Activated CD8-positive, alpha-beta memory T cell treated with anti-CD3 and anti-CD28 coated beads for 36 hours (primary cell): ENCODE measurements around the gene PIP5K1C. TPM values are rescaled to one million over a fixed set of nuclear protein-coding genes. Genes with fewer than 3 reads are reported as not detected.

Experiments used
- CTCF ChIA-PET: fragments of 350-600 bp; sonication (Branson Sonifier 250); formaldehyde crosslinking; loops from one replicate; lab custom pipeline; 2021; ENCODE audit warnings: antibody characterized with exemption; lab: Charles Lee
- POLR2A ChIA-PET: fragments of 350-600 bp; sonication (Branson Sonifier 250); formaldehyde crosslinking; loops from one replicate; lab custom pipeline; 2021; ENCODE audit warnings: antibody characterized with exemption; lab: Charles Lee
- total RNA-seq, 2 experiments: library from RNA; stranded (reverse); gene quantifications; one replicate each; pipeline ENCODE4 v1.2.3, GENCODE V29; 2021

PIP5K1C gene, protein sequence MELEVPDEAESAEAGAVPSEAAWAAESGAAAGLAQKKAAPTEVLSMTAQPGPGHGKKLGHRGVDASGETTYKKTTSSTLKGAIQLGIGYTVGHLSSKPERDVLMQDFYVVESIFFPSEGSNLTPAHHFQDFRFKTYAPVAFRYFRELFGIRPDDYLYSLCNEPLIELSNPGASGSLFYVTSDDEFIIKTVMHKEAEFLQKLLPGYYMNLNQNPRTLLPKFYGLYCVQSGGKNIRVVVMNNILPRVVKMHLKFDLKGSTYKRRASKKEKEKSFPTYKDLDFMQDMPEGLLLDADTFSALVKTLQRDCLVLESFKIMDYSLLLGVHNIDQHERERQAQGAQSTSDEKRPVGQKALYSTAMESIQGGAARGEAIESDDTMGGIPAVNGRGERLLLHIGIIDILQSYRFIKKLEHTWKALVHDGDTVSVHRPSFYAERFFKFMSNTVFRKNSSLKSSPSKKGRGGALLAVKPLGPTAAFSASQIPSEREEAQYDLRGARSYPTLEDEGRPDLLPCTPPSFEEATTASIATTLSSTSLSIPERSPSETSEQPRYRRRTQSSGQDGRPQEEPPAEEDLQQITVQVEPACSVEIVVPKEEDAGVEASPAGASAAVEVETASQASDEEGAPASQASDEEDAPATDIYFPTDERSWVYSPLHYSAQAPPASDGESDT
- 10 to 100 TPM; 29.6 to 30.3 TPM for total RNA-seq

DNA sequence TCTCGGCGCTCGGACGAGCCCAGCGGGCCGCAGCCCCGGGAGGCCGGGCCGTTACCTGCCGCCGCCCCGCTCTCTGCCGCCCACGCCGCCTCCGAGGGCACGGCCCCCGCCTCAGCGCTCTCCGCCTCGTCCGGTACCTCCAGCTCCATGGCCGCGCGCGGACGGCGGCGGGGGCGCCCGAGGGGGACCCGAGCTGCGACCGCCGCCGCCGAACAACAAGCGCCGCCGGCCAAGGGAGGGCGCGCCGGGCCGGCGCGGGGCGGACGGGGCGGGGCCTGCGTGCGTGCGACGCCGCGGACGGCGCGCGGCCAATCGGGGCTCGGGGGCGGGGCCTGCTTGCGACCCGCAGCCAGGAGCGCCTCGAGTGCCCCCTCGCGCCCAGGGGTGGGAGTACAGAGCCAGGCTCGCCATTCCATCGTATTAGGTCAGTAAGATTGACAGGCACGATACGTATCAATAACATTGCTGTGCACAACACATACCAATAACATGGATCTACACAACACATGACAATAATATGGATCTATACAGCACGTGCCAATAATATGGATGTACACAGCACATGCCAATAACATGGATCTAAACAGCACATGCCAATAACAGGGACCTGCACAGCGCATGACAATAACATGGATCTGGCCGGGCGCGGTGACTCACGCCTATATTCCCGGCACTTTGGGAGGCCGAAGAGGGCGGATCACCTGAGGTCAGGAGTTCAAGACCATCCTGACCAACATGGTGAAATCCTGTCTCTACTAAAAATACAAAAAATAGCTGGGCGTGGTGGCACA is at the start of gene PIP5K1C:
PIP5K1C (minus strand) TSS at position 227 of the 791 bp plus-strand sequence; CDS start at position 149, 78 bp downstream.
- POLR2A ChIA-PET: interaction anchor here (1.0 kb wide), 1 partner anchor 12 kb away, joined by 3 read pairs; no protein-coding TSS in a partner anchor
- CTCF ChIA-PET: interaction anchor here (0.6 to 2.9 kb wide), 5 partner anchors 10 to 146 kb away, joined by 4 to 24 read pairs (median 6); no protein-coding TSS in a partner anchor

GRCh38 chr19:3748965-3749364 is 48.7 kb upstream of the PIP5K1C start:
- ChIA-PET POLR2A (no interaction called here), CTCF (interaction anchor here (0.7 to 1.5 kb wide), 3 partner anchors 9 to 73 kb away, joined by 3 read pairs; no protein-coding TSS in a partner anchor)

DNA sequence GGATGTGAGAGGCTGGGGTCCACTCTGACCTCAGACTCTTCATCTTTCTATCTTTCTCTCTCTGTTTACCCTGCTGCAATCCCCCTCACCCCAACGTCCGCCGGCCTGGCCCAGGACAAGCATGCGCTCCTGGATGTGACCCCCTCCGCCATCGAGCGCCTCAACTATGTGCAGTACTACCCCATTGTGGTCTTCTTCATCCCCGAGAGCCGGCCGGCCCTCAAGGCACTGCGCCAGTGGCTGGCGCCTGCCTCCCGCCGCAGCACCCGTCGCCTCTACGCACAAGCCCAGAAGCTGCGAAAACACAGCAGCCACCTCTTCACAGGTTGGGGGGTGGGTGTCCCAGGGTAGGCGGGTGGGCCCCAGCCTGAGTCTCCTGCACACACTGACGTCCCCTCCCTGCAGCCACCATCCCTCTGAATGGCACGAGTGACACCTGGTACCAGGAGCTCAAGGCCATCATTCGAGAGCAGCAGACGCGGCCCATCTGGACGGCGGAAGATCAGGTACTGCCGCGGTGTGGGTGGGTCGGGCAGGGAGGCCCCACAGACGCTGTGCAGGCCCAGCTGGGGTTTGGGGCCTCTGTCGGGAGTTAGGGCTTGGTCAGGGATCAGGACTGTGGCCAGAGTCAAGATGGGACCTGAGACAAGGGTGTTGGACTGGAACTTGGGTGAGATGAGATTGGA is 46.2 kb upstream of the PIP5K1C start:
- ChIA-PET POLR2A (no interaction called here), CTCF (no interaction called here)

- ChIA-PET CTCF (no interaction called here), POLR2A (no interaction called here)
These were observed 45.2 kb upstream of the PIP5K1C start for GRCh38 chr19:3745363-3746045.

GRCh38 chr19:3743486-3743885 is 43.2 kb upstream of the PIP5K1C start:
- POLR2A ChIA-PET: interaction anchor here (0.6 kb wide), 1 partner anchor 190 kb away, joined by 3 read pairs; no protein-coding TSS in a partner anchor
- CTCF ChIA-PET: no interaction called here

GRCh38 chr19:3740431-3740830 is 40.2 kb upstream of the PIP5K1C start:
- ChIA-PET CTCF (interaction anchor here (1.2 to 1.5 kb wide), 2 partner anchors 8 to 9 kb away, joined by 3 read pairs; no protein-coding TSS in a partner anchor), POLR2A (no interaction called here)

- POLR2A ChIA-PET: no interaction called here
- CTCF ChIA-PET: interaction anchor here (1.2 to 1.4 kb wide), 2 partner anchors 83 to 194 kb away, joined by 3 to 4 read pairs; no protein-coding TSS in a partner anchor
These were observed 38.4 kb upstream of the PIP5K1C start for GRCh38 chr19:3738477-3739220.

GRCh38 chr19:3737487-3738205 is 37.4 kb upstream of the PIP5K1C start:
- POLR2A ChIA-PET: no interaction called here
- CTCF ChIA-PET: interaction anchor here (1.2 to 1.4 kb wide), 2 partner anchors 84 to 193 kb away, joined by 3 to 4 read pairs; no protein-coding TSS in a partner anchor

DNA sequence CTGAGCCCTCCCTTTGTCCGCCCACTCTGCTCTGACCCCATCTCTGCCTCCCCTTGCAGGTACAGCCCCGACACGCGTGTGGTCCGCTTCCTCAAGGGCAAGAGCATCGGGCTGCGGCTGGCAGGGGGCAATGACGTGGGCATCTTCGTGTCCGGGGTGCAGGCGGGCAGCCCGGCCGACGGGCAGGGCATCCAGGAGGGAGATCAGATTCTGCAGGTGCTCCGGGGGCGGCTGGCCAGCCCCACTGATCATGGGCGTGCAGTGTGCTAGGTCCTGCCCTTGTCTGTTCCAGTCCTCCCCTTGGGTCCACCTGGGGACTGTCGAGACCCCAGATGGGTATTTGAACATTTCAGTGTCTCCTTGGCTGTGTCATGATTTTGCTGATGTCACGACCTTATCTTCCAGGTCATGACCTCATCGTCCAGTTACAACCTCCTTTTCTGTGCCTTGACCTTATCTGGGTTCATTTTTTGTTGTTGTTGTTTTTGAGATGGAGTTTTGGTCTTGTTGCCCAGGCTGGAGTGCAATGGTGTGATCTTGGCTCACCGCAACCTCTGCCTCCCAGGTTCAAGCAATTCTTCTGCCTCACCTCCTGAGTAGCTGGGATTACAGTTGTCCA is 35.9 kb upstream of the PIP5K1C start:
- ChIA-PET POLR2A (no interaction called here), CTCF (no interaction called here)

DNA sequence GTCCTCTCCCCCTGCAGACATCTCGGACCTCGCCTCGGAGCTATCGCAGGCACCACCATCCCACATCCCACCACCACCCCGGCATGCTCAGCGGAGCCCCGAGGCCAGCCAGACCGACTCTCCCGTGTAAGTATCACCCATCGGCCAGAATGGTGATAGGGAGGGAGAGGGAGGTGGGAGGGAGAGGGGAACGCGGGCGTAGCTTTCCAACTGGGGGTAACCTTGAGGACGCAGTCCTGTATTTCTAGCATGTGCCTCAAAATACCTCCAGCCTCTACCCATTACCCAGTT is 34.0 kb upstream of the PIP5K1C start:
- ChIA-PET POLR2A (no interaction called here), CTCF (no interaction called here)

- ChIA-PET POLR2A (no interaction called here), CTCF (no interaction called here)
These were observed 33.5 kb upstream of the PIP5K1C start for GRCh38 chr19:3733549-3734309.

GRCh38 chr19:3732108-3732507 is 31.8 kb upstream of the PIP5K1C start:
- POLR2A ChIA-PET: no interaction called here
- CTCF ChIA-PET: interaction anchor here (1.0 kb wide), 1 partner anchor 8 kb away, joined by 3 read pairs; no protein-coding TSS in a partner anchor

DNA sequence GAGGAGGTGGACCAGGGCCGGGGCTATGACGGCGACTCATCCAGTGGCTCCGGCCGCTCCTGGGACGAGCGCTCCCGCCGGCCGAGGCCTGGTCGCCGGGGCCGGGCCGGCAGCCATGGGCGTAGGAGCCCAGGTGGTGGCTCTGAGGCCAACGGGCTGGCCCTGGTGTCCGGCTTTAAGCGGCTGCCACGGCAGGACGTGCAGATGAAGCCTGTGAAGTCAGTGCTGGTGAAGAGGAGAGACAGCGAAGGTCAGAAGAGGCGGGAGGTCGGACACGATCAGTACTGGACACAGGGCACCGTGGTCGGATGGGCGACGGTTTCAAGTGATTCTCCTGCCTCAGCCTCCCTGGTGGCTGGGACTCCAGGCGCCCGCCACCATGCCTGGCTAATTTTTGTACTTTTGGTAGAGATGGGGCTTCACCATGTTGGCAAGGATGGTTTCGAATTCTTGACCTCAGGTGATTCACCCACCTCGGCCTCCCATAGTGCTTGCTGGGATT is 30.2 kb upstream of the PIP5K1C start:
- CTCF ChIA-PET: no interaction called here
- POLR2A ChIA-PET: no interaction called here

DNA sequence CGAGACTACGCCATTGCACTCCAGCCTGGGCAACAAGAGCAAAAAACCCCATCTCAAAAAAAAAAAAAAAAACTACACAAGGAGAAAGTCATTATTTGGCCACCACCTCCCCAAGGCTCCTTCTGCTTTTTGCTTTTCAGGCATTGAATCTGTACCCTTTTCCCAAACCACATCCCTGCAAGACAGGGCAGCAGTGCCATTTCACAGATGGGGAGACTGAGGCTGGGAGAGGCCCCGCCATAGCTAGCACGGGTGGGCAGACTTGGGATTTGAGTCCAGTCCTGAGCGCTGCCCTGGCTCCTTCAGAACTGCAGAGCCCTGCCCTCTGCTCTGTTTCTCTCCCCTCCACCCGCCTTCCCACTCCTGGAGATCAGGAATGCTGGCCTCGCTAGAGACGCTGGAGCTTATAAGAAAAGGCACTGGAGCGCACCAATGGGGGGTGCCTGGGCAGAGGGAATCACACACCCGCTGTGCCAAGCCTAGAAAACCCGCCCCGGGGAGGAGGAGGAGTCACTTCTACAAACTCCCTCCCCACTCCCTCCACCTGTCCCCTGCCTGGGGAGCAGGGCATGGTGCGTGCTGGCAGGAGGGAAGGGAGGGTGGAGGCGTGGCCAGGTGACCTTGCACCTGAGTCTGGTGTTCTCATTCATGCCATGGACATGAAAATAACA is 25.5 kb upstream of the PIP5K1C start:
- POLR2A ChIA-PET: no interaction called here
- CTCF ChIA-PET: interaction anchor here (1.1 kb wide), 1 partner anchor 23 kb away, joined by 3 read pairs; no protein-coding TSS in a partner anchor

DNA sequence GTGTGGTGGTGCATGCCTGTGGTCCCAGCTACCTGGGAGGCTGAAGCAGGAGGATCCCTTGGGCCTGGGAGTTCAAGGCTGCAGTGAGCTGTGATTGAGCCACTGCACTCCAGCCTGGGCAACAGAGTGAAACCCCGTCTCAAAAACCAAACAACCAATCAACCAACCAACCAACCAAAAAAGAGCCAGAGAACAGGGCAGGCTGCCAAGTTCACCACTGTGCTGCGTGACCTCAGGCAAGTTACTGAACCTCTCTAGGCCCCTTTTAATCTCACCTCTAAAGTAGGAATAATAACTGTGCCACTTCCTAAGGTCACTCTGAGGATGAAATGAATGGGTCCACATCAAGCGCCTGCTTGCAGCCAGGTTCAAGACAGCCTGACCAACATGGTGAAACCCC is 24.9 kb upstream of the PIP5K1C start:
- CTCF ChIA-PET: interaction anchor here (1.1 kb wide), 1 partner anchor 22 kb away, joined by 3 read pairs; no protein-coding TSS in a partner anchor
- POLR2A ChIA-PET: no interaction called here
